ENCODE data around the gene SLC11A1. TPM values are rescaled to one million over a fixed set of nuclear protein-coding genes. Genes with fewer than 3 reads are reported as not detected.

The SLC11A1 gene
- total and polyA plus RNA-seq, 2 of the 4 experiments (the other 2 are of a cell fraction) = under 0.01 to 0.07 TPM

- no peaks in the 10 kb centered on the region for H3K9me1 ChIP-seq (ENCODE audit: insufficient read depth, low read length)
- no peak for TF ChIP-seq POLR2A (IDR thresholded peaks at IDR 0.05; ENCODE audit: low read depth, low read length)
- no peak for TF ChIP-seq RFX5 (IDR thresholded peaks at IDR 0.05; ENCODE audit: low read depth, low read length)
- TF ChIP-seq RCOR1 (IDR thresholded peaks at IDR 0.05; ENCODE audit: insufficient replicate concordance, low read length) = no peak
- no peak for TF ChIP-seq BHLHE40 (IDR thresholded peaks at IDR 0.05; ENCODE audit: low read depth, low read length)
- no peak overlapping the region for H2AK9ac ChIP-seq (replicated peaks; ENCODE audit: low read depth, low read length, poor library complexity)
Measured at GRCh38 chr2:218384975-218385374, 2.9 kb downstream of the SLC11A1 start.

More at GRCh38 chr2:218384975-218385374, 2.9 kb downstream of the SLC11A1 start:
- WGBS, 2 experiments (ENCODE audit: extremely low coverage in 2 of 2, insufficient read length in 1 of 2) = 67% methylated on average over 3 of the region's 9 CpGs; no CpG with 5 or more reads in 1 of the 2 experiments
- no peak for DNase-seq
- Histone ChIP-seq H2AFZ (replicated peaks; ENCODE audit: low read length, poor library complexity) (no peak overlapping the region), H3K36me3 (ENCODE audit: control insufficient read depth, insufficient read depth, low read length) (no peaks in the 10 kb centered on the region), H2BK15ac (ENCODE audit: low read depth, low read length) (no peak overlapping the region), H3K4ac (ENCODE audit: low read depth, low read length) (no peak overlapping the region), H3K23ac (ENCODE audit: low read depth, low read length) (no peak overlapping the region), H3K79me1 (ENCODE audit: low read depth in 1 of 2, low read length in 2 of 2) (no peaks in the 10 kb centered on the region), H4K20me1 (ENCODE audit: insufficient read depth, low read length) (no peaks in the 10 kb centered on the region), H3K4me3 (ENCODE audit: insufficient read depth, low read depth, low read length) (no peak overlapping the region), H2BK120ac (ENCODE audit: low read depth, low read length) (no peak overlapping the region), H3K4me2 (ENCODE audit: low read depth, low read length) (no peak overlapping the region), H3K9me3 (ENCODE audit: control insufficient read depth, insufficient read depth, low read length) (no peaks in the 10 kb centered on the region), H2BK5ac (ENCODE audit: low read depth, low read length, poor library complexity, severe bottlenecking) (no peak overlapping the region), H2AK5ac (ENCODE audit: low read depth, low read length) (no peak overlapping the region), H3K14ac (replicated peaks; ENCODE audit: low read depth, low read length) (no peak overlapping the region), H2BK20ac (ENCODE audit: low read depth, low read length) (no peak overlapping the region), H3K9ac (ENCODE audit: low read depth, low read length) (no peak overlapping the region), H3K56ac (ENCODE audit: extremely low read depth, insufficient read depth, low read length) (no peak overlapping the region), H3K27ac (ENCODE audit: insufficient read depth, low read length) (no peak overlapping the region), H3K18ac (ENCODE audit: low read depth, low read length) (no peak overlapping the region), H4K5ac (ENCODE audit: low read depth, low read length) (no peak overlapping the region), H4K8ac (ENCODE audit: low read depth in 2 of 2, low read length in 2 of 2) (no peak overlapping the region), H4K91ac (ENCODE audit: insufficient read depth, low read depth, low read length) (no peak overlapping the region), H3K27me3 (ENCODE audit: control insufficient read depth, insufficient read depth, low read length) (peaks cover 12% of the 10 kb centered on the region), H3K4me1 (ENCODE audit: control insufficient read depth, insufficient read depth, low read length) (peaks cover 2% of the 10 kb centered on the region)
- ChIA-PET CTCF (no interaction called here), POLR2A (ENCODE audit: unreplicated experiment) (no interaction called here)
- dilution Hi-C loops (cut with HindIII; ENCODE audit: low sequenced_read_pairs, unreplicated experiment) (no loop called here), intact Hi-C loops (cut with micrococcal nuclease) (no loop called here), in situ Hi-C loops (cut with MboI; ENCODE audit: low sequenced_read_pairs) (loop anchor here (5.0 kb wide), 1 partner anchor 78 kb away; no protein-coding TSS in a partner anchor)
- ATAC-seq (ENCODE audit: low read depth) = no peak
- no TSS peak for BruUV-seq (replicated peaks)
